Mammary epithelial cell (primary cell): ENCODE results near the gene HCLS1.

Experiments
- EZH2 ChIP-seq: IDR thresholded peaks from 2 replicates; pipeline ENCODE4 v1.6.1; 2012; ENCODE audit warnings: low read length, inconsistent platforms, borderline replicate concordance
- TF ChIP-seq, protein P1 (sequence below), 2 donors: IDR thresholded peaks in 1 of 2; conservative IDR thresholded peaks in 1 of 2; 2 replicates each; pipeline ENCODE4 v1.5.1; 2011 to 2012; ENCODE audit warnings: inconsistent platforms in 2 of 2, low read length in 2 of 2, mild to moderate bottlenecking in 2 of 2, control low read depth in 1 of 2, low read depth in 1 of 2; ENCODE audit not compliant: insufficient read depth in 1 of 2; ENCODE audit errors: extremely low read depth in 1 of 2

DNA sequence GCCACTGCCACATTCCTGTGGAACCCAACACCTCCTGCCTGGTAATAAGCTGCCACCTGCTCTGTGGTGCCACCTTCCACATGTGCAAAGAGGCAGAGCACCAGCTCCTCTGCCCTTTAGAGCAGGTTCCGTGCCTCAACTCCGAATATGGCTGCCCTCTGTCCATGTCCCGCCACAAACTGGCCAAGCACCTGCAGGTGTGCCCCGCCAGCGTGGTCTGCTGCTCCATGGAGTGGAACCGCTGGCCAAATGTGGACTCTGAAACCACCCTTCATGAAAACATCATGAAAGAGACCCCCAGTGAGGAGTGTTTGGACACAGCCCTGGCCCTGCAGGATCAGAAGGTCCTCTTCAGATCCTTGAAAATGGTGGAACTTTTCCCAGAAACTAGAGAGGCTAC is 39.2 kb downstream of the HCLS1 start:
- TF ChIP-seq, protein P1, sequence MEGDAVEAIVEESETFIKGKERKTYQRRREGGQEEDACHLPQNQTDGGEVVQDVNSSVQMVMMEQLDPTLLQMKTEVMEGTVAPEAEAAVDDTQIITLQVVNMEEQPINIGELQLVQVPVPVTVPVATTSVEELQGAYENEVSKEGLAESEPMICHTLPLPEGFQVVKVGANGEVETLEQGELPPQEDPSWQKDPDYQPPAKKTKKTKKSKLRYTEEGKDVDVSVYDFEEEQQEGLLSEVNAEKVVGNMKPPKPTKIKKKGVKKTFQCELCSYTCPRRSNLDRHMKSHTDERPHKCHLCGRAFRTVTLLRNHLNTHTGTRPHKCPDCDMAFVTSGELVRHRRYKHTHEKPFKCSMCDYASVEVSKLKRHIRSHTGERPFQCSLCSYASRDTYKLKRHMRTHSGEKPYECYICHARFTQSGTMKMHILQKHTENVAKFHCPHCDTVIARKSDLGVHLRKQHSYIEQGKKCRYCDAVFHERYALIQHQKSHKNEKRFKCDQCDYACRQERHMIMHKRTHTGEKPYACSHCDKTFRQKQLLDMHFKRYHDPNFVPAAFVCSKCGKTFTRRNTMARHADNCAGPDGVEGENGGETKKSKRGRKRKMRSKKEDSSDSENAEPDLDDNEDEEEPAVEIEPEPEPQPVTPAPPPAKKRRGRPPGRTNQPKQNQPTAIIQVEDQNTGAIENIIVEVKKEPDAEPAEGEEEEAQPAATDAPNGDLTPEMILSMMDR (conservative IDR thresholded peaks at IDR 0.05 in 1 of 2, IDR thresholded peaks at IDR 0.05 in 1 of 2; ENCODE audit: extremely low read depth in 1 of 2, insufficient read depth in 1 of 2, low read depth in 1 of 2, low read length in 2 of 2), result no peak
- no peak for TF ChIP-seq EZH2
